ENCODE measurements around the gene CCDC201. TPM values are rescaled to one million over a fixed set of nuclear protein-coding genes. Genes with fewer than 3 reads are reported as not detected.

CCDC201 gene
- total and polyA plus RNA-seq, 2 of the 4 experiments (the other 2 are of a cell fraction), result not detected

GRCh38 chr7:45893374-45893995 is 20.6 kb upstream of the CCDC201 start:
- POLR2A ChIA-PET (ENCODE audit: unreplicated experiment), result no interaction called here
- Histone ChIP-seq H2BK5ac (ENCODE audit: low read depth, low read length, poor library complexity, severe bottlenecking) (no peak overlapping the region), H4K91ac (ENCODE audit: insufficient read depth, low read depth, low read length) (no peak overlapping the region), H2BK20ac (ENCODE audit: low read depth, low read length) (no peak overlapping the region), H3K4me3 (ENCODE audit: insufficient read depth, low read depth, low read length) (no peak overlapping the region), H3K23ac (ENCODE audit: low read depth, low read length) (no peak overlapping the region), H3K4me2 (ENCODE audit: low read depth, low read length) (no peak overlapping the region), H2AK5ac (ENCODE audit: low read depth, low read length) (no peak overlapping the region), H2AK9ac (replicated peaks; ENCODE audit: low read depth, low read length, poor library complexity) (no peak overlapping the region), H3K9ac (ENCODE audit: low read depth, low read length) (no peak overlapping the region), H2BK120ac (ENCODE audit: low read depth, low read length) (no peak overlapping the region), H4K5ac (ENCODE audit: low read depth, low read length) (no peak overlapping the region), H3K9me1 (ENCODE audit: insufficient read depth, low read length) (no peaks in the 10 kb centered on the region; the same call in 1 of the 2 replicates), H3K18ac (ENCODE audit: low read depth, low read length) (no peak overlapping the region), H3K9me3 (ENCODE audit: control insufficient read depth, insufficient read depth, low read length) (no peaks in the 10 kb centered on the region), H2BK15ac (ENCODE audit: low read depth, low read length) (no peak overlapping the region), H3K79me1 (ENCODE audit: low read depth in 1 of 2, low read length in 2 of 2) (no peaks in the 10 kb centered on the region), H3K4me1 (ENCODE audit: control insufficient read depth, insufficient read depth, low read length) (no peaks in the 10 kb centered on the region), H3K36me3 (ENCODE audit: control insufficient read depth, insufficient read depth, low read length) (no peaks in the 10 kb centered on the region), H3K14ac (replicated peaks; ENCODE audit: low read depth, low read length) (no peak overlapping the region), H4K20me1 (ENCODE audit: insufficient read depth, low read length) (no peaks in the 10 kb centered on the region), H3K56ac (ENCODE audit: extremely low read depth, insufficient read depth, low read length) (no peak overlapping the region), H4K8ac (ENCODE audit: low read depth in 2 of 2, low read length in 2 of 2) (no peak overlapping the region), H3K4ac (ENCODE audit: low read depth, low read length) (no peak overlapping the region), H3K27ac (ENCODE audit: insufficient read depth, low read length) (no peak overlapping the region), H3K27me3 (ENCODE audit: control insufficient read depth, insufficient read depth, low read length) (peaks cover 30% of the 10 kb centered on the region), H2AFZ (replicated peaks; ENCODE audit: low read length, poor library complexity) (no peak overlapping the region)
- in situ Hi-C loops (cut with MboI; ENCODE audit: low sequenced_read_pairs), result loop anchor here (5.0 kb wide), 1 partner anchor 1289 kb away; no protein-coding TSS in a partner anchor
- BruUV-seq (replicated peaks), result no TSS peak
- ATAC-seq (ENCODE audit: low read depth), result no peak
- no CpG with 5 or more reads among the region's 5 CpGs for WGBS, 2 experiments (ENCODE audit: extremely low coverage in 2 of 2, insufficient read length in 1 of 2)
- no peak for TF ChIP-seq SMC3 (IDR thresholded peaks at IDR 0.05; ENCODE audit: low read depth, low read length)
- no peak for TF ChIP-seq NFE2L2 (IDR thresholded peaks at IDR 0.05; ENCODE audit: low read depth, low read length)
- TF ChIP-seq RCOR1 (IDR thresholded peaks at IDR 0.05; ENCODE audit: insufficient replicate concordance, low read length), result no peak
- no peak for TF ChIP-seq CEBPB (IDR thresholded peaks at IDR 0.05; ENCODE audit: low read depth, low read length)
- no peak for TF ChIP-seq RFX5 (IDR thresholded peaks at IDR 0.05; ENCODE audit: low read depth, low read length)
- no peak for TF ChIP-seq FOS (IDR thresholded peaks at IDR 0.05; ENCODE audit: low read depth, low read length)
- TF ChIP-seq MAFK (IDR thresholded peaks at IDR 0.05; ENCODE audit: low read depth, low read length), result no peak
- no peak for TF ChIP-seq POLR2A (IDR thresholded peaks at IDR 0.05; ENCODE audit: low read depth, low read length)
- TF ChIP-seq, protein P1, sequence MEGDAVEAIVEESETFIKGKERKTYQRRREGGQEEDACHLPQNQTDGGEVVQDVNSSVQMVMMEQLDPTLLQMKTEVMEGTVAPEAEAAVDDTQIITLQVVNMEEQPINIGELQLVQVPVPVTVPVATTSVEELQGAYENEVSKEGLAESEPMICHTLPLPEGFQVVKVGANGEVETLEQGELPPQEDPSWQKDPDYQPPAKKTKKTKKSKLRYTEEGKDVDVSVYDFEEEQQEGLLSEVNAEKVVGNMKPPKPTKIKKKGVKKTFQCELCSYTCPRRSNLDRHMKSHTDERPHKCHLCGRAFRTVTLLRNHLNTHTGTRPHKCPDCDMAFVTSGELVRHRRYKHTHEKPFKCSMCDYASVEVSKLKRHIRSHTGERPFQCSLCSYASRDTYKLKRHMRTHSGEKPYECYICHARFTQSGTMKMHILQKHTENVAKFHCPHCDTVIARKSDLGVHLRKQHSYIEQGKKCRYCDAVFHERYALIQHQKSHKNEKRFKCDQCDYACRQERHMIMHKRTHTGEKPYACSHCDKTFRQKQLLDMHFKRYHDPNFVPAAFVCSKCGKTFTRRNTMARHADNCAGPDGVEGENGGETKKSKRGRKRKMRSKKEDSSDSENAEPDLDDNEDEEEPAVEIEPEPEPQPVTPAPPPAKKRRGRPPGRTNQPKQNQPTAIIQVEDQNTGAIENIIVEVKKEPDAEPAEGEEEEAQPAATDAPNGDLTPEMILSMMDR (conservative IDR thresholded peaks at IDR 0.05; ENCODE audit: low read depth, low read length), result no peak
- TF ChIP-seq RAD21 (IDR thresholded peaks at IDR 0.05; ENCODE audit: low read length), result no peak
- no peak for TF ChIP-seq CHD1 (IDR thresholded peaks at IDR 0.05; ENCODE audit: low read depth, low read length)
- DNase-seq, result no peak
- dilution Hi-C loops (cut with HindIII; ENCODE audit: low sequenced_read_pairs, unreplicated experiment), result no loop called here
- intact Hi-C loops (cut with micrococcal nuclease), result no loop called here
- CTCF ChIA-PET, result interaction anchor here (1.1 kb wide), 1 partner anchor 1286 kb away, joined by 3 read pairs; no protein-coding TSS in a partner anchor

Measured in IMR-90 (cell line).